Measurements from ENCODE around the gene ACAD9. TPM values are rescaled to one million over a fixed set of nuclear protein-coding genes. Genes with fewer than 3 reads are reported as not detected.

The ACAD9 gene
- total and polyA plus RNA-seq, 2 of the 13 experiments (the other 11 are each of a cell fraction or from before 2014, with no cell fraction given): 15.3 to 38.2 TPM

DNA sequence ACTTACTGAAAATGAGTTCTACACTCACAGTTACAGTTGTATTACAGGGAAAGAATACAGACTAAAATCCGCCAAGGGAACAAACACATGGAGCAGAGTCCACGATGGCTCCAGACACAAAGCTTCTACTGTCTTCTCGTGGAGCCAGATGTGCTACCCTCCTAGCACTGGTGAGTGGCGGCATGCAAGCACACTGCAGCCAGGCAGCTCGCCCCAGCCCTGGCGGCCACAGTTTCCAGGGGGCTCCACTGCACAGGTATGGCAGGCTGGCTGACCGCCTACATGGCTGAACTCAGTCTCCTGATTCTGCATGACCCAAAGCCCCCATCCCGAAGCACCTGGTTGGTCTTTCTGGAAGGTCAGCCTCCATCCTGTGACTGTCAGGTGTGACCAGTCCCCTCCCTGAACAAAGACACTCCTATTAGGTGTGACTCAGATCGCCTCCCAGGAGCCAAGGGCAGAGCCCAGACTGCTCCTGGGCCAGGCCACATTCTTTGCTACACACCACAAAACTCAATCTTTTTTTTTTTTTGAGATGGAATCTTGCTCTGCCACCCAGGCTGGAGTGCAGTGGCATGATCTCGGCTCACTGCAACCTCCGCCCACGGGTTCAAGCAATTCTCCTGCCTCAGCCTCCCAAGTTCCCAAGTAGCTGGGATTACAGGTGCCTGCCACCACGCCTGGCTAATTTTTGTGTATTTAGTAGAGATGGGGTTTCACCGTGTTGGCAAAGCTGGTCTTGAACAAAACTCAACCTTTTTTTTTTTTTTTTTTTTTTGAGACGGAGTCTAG, 62.9 kb downstream of the ACAD9 start (continued):
- no peak for TF ChIP-seq ETV6 (CRISPR knock-in tag; conservative IDR thresholded peaks at IDR 0.05)
- TF ChIP-seq CEBPB (IDR thresholded peaks at IDR 0.05; ENCODE audit: borderline replicate concordance, low read depth, low read length): no peak
- no peak for TF ChIP-seq MAZ (IDR thresholded peaks at IDR 0.05; ENCODE audit: borderline replicate concordance, low read depth, low read length)
- no peak for TF ChIP-seq MAZ (CRISPR knock-in tag; IDR thresholded peaks at IDR 0.05; ENCODE audit: low read depth)
- TF ChIP-seq HHEX (CRISPR knock-in tag; IDR thresholded peaks at IDR 0.05): no peak
- TF ChIP-seq SCMH1 (CRISPR knock-in tag; IDR thresholded peaks at IDR 0.05; ENCODE audit: borderline replicate concordance): no peak
- no peak for TF ChIP-seq KDM4B (CRISPR knock-in tag; IDR thresholded peaks at IDR 0.05)
- TF ChIP-seq HNF4G (IDR thresholded peaks at IDR 0.05; ENCODE audit: borderline replicate concordance, low read depth, low read length): peak; percentile 41; the same call in 1 of the 2 replicates
- TF ChIP-seq HNF4G (CRISPR knock-in tag; IDR thresholded peaks at IDR 0.05; ENCODE audit: borderline replicate concordance, low read depth): no peak; the same call in 1 of the 2 replicates
- TF ChIP-seq ZBTB7B (CRISPR knock-in tag; IDR thresholded peaks at IDR 0.05): peak; percentile 77
- TF ChIP-seq, protein P1, sequence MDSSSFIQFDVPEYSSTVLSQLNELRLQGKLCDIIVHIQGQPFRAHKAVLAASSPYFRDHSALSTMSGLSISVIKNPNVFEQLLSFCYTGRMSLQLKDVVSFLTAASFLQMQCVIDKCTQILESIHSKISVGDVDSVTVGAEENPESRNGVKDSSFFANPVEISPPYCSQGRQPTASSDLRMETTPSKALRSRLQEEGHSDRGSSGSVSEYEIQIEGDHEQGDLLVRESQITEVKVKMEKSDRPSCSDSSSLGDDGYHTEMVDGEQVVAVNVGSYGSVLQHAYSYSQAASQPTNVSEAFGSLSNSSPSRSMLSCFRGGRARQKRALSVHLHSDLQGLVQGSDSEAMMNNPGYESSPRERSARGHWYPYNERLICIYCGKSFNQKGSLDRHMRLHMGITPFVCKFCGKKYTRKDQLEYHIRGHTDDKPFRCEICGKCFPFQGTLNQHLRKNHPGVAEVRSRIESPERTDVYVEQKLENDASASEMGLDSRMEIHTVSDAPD (CRISPR knock-in tag; IDR thresholded peaks at IDR 0.05): no peak
- no peak for TF ChIP-seq SKI (IDR thresholded peaks at IDR 0.05; ENCODE audit: partially characterized antibody)
- no peak for TF ChIP-seq BRD4 (CRISPR knock-in tag; IDR thresholded peaks at IDR 0.05)
- TF ChIP-seq NCOA1 (CRISPR knock-in tag; IDR thresholded peaks at IDR 0.05): no peak
- TF ChIP-seq SAFB2 (CRISPR knock-in tag; IDR thresholded peaks at IDR 0.05; ENCODE audit: borderline replicate concordance, low read depth): no peak
- no peak for TF ChIP-seq KDM3A (CRISPR knock-in tag; IDR thresholded peaks at IDR 0.05; ENCODE audit: low read depth)
- TF ChIP-seq ZSCAN22 (CRISPR knock-in tag; IDR thresholded peaks at IDR 0.05): no peak
- no peak for TF ChIP-seq PITX1 (CRISPR knock-in tag; IDR thresholded peaks at IDR 0.05)
- TF ChIP-seq ZNF777 (CRISPR knock-in tag; IDR thresholded peaks at IDR 0.05): no peak
- TF ChIP-seq, protein P2, sequence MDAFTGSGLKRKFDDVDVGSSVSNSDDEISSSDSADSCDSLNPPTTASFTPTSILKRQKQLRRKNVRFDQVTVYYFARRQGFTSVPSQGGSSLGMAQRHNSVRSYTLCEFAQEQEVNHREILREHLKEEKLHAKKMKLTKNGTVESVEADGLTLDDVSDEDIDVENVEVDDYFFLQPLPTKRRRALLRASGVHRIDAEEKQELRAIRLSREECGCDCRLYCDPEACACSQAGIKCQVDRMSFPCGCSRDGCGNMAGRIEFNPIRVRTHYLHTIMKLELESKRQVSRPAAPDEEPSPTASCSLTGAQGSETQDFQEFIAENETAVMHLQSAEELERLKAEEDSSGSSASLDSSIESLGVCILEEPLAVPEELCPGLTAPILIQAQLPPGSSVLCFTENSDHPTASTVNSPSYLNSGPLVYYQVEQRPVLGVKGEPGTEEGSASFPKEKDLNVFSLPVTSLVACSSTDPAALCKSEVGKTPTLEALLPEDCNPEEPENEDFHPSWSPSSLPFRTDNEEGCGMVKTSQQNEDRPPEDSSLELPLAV (CRISPR knock-in tag; conservative IDR thresholded peaks at IDR 0.05; ENCODE audit: low read depth): no peak
- TF ChIP-seq, protein P3, sequence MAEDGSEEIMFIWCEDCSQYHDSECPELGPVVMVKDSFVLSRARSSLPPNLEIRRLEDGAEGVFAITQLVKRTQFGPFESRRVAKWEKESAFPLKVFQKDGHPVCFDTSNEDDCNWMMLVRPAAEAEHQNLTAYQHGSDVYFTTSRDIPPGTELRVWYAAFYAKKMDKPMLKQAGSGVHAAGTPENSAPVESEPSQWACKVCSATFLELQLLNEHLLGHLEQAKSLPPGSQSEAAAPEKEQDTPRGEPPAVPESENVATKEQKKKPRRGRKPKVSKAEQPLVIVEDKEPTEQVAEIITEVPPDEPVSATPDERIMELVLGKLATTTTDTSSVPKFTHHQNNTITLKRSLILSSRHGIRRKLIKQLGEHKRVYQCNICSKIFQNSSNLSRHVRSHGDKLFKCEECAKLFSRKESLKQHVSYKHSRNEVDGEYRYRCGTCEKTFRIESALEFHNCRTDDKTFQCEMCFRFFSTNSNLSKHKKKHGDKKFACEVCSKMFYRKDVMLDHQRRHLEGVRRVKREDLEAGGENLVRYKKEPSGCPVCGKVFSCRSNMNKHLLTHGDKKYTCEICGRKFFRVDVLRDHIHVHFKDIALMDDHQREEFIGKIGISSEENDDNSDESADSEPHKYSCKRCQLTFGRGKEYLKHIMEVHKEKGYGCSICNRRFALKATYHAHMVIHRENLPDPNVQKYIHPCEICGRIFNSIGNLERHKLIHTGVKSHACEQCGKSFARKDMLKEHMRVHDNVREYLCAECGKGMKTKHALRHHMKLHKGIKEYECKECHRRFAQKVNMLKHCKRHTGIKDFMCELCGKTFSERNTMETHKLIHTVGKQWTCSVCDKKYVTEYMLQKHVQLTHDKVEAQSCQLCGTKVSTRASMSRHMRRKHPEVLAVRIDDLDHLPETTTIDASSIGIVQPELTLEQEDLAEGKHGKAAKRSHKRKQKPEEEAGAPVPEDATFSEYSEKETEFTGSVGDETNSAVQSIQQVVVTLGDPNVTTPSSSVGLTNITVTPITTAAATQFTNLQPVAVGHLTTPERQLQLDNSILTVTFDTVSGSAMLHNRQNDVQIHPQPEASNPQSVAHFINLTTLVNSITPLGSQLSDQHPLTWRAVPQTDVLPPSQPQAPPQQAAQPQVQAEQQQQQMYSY (CRISPR knock-in tag; IDR thresholded peaks at IDR 0.05): no peak
- TF ChIP-seq PHF8 (CRISPR knock-in tag; IDR thresholded peaks at IDR 0.05): no peak
- no peak for TF ChIP-seq RFX3 (CRISPR knock-in tag; IDR thresholded peaks at IDR 0.05)
- no peak for TF ChIP-seq MAFK (conservative IDR thresholded peaks at IDR 0.05 in 1 of 2, IDR thresholded peaks at IDR 0.05 in 1 of 2; ENCODE audit: low read length in 2 of 2)
- TF ChIP-seq SMAD3 (CRISPR knock-in tag; IDR thresholded peaks at IDR 0.05): no peak
- TF ChIP-seq NFKBIZ (CRISPR knock-in tag; IDR thresholded peaks at IDR 0.05): no peak
- TF ChIP-seq ZMAT3 (CRISPR knock-in tag; conservative IDR thresholded peaks at IDR 0.05): no peak

Data from HepG2 (cell line).